Epithelial cell of esophagus (primary cell): ENCODE data around the gene ATF1.

Experiments
- DNase-seq: peaks from one replicate; pipeline ENCODE4 v3.0.0; 2010; ENCODE audit warnings: low read depth
- H3K4me3 ChIP-seq: 2 replicates; pipeline ENCODE4 v1.5.1; 2011; ENCODE audit warnings: mild to moderate bottlenecking, low read length, control low read depth
- CTCF ChIP-seq: IDR thresholded peaks from 2 replicates; pipeline ENCODE4 v1.5.1; 2011; ENCODE audit warnings: low read depth, mild to moderate bottlenecking, low read length, control low read depth, inconsistent platforms; ENCODE audit not compliant: insufficient read depth; ENCODE audit errors: missing control alignments

The ATF1 gene

GRCh38 chr12:50780013-50780412 lies 16.1 kb downstream of the ATF1 start:
- no peak for DNase-seq
- no peak for TF ChIP-seq CTCF
- no peak overlapping the region for H3K4me3 ChIP-seq

GRCh38 chr12:50784501-50784900 lies 20.6 kb downstream of the ATF1 start:
- H3K4me3 ChIP-seq: no peak overlapping the region
- TF ChIP-seq CTCF: no peak
- DNase-seq: no peak

GRCh38 chr12:50785406-50786001 lies 21.6 kb downstream of the ATF1 start:
- peak; percentile 23 for DNase-seq
- no peak for TF ChIP-seq CTCF
- H3K4me3 ChIP-seq: no peak overlapping the region

DNA sequence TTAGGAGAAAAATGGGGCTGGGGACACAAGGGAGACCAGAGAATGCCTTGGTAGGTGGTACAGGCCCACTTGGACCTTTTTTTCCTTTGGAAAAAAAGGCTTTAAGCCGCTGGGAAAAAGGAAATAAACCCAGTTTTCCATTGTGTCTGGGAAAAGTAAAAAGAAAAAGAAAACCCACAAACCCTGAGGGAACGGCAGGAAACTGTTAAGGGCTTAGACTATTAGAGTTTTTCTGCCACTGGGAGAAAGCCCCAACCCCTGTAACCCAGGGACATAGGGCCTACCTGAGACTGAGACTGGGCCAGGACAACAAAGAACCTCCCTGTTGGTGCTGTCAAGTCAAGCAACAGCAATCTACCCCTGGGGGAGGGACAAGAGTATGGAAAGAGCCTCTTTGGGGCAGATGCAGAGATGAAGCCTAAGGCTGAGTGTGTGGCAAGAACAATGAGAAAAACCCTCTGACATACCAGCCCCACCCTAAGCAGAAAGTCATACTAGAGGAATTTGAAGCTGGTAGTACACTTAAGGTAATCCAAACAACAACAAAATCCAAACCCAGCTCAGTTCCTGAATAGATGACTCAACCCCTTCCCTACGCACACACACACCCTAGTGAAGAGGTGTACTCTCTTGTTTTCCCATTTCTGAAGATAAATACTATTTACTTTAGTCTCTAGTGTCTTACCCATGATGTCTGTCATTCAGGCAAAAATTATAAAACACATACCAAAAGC lies 22.8 kb downstream of the ATF1 start:
- TF ChIP-seq CTCF: no peak
- H3K4me3 ChIP-seq: peak overlapping the region; percentile 25

GRCh38 chr12:50787618-50788017 lies 23.7 kb downstream of the ATF1 start:
- H3K4me3 ChIP-seq: no peak overlapping the region
- no peak for TF ChIP-seq CTCF
- DNase-seq: peak; percentile 14

More for the DNA sequence above, 22.8 kb downstream of the ATF1 start:
- peak; percentile 99 for DNase-seq

DNA sequence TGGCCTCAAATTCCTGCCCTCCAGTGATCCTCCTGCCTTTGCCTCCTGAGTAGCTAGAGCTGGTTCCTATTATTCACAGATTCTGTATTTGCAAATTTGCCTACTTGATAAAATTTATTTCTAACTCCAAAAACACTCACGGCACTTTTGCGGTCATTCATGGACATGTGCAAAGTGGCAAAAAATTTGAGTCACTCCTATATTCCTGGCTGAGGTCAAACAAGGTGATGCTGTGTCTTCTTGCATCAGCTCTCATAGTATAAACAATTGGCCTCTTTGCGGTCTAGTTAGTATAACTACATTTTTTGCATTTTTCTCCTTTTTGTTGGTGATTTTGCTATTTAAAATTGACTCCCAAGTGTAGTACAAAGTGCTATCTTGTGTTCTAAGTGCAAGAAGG lies 24.7 kb downstream of the ATF1 start:
- TF ChIP-seq CTCF: no peak
- H3K4me3 ChIP-seq: no peak overlapping the region
- DNase-seq: peak; percentile 20

- no peak for TF ChIP-seq CTCF
Observed at GRCh38 chr12:50790081-50790480, 26.2 kb downstream of the ATF1 start.

More at GRCh38 chr12:50790081-50790480, 26.2 kb downstream of the ATF1 start:
- no peak overlapping the region for H3K4me3 ChIP-seq
- no peak for DNase-seq
